Testis (tissue), 2 donors: Measurements from ENCODE around the gene ZNF587.

ENCODE experiments used
- POLR2A ChIP-seq: fragments of 450-650 bp; IDR thresholded peaks from one replicate; pipeline ENCODE4 v1.6.1; 2017; ENCODE audit warnings: antibody characterized with exemption, mild to moderate bottlenecking, moderate library complexity
- TF ChIP-seq, protein P1 (sequence below), 3 experiments: fragments of 450-650 bp in 2 of 3; fragments of 200-600 bp in 1 of 3; sonication (generic) in 1 of 3; IDR thresholded peaks; one replicate each; pipeline ENCODE4 v1.5.1; 2016 to 2019; ENCODE audit warnings: antibody characterized with exemption in 3 of 3, mild to moderate bottlenecking in 2 of 3, moderate library complexity in 1 of 3

GRCh38 chr19:57905258-57905657, 55.6 kb downstream of the ZNF587 start:
- TF ChIP-seq, protein P1, sequence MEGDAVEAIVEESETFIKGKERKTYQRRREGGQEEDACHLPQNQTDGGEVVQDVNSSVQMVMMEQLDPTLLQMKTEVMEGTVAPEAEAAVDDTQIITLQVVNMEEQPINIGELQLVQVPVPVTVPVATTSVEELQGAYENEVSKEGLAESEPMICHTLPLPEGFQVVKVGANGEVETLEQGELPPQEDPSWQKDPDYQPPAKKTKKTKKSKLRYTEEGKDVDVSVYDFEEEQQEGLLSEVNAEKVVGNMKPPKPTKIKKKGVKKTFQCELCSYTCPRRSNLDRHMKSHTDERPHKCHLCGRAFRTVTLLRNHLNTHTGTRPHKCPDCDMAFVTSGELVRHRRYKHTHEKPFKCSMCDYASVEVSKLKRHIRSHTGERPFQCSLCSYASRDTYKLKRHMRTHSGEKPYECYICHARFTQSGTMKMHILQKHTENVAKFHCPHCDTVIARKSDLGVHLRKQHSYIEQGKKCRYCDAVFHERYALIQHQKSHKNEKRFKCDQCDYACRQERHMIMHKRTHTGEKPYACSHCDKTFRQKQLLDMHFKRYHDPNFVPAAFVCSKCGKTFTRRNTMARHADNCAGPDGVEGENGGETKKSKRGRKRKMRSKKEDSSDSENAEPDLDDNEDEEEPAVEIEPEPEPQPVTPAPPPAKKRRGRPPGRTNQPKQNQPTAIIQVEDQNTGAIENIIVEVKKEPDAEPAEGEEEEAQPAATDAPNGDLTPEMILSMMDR (IDR thresholded peaks at IDR 0.05): no peak
- no peak for TF ChIP-seq POLR2A
